GM20000 (cell line): ENCODE data around the gene MGST1.

Experiments used
- DNase-seq: peaks from one replicate; pipeline ENCODE4 v3.0.0; 2012; ENCODE audit warnings: low spot score
- TF ChIP-seq, protein P1 (sequence below): IDR thresholded peaks from 2 replicates; pipeline ENCODE4 v1.5.1; 2012; ENCODE audit warnings: mild to moderate bottlenecking, control low read depth; ENCODE audit errors: extremely low read depth, missing control alignments

The MGST1 gene

DNA sequence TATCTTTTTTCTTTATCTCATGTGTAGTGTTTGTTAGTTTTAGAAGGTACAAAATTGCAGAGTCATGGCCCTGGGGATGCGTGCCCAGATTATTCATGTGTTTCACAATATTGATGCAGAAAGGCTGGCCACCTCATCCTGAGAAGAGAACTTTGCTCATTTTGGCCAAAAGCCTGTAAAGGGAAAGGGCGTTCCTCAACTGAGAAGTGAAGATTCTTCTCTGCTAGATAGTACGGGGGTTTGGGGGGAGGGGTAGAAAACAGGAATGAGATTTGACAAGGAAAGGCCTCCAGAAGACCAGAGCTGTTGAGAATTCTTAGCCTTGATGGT, 1.7 kb downstream of the MGST1 start:
- TF ChIP-seq, protein P1, sequence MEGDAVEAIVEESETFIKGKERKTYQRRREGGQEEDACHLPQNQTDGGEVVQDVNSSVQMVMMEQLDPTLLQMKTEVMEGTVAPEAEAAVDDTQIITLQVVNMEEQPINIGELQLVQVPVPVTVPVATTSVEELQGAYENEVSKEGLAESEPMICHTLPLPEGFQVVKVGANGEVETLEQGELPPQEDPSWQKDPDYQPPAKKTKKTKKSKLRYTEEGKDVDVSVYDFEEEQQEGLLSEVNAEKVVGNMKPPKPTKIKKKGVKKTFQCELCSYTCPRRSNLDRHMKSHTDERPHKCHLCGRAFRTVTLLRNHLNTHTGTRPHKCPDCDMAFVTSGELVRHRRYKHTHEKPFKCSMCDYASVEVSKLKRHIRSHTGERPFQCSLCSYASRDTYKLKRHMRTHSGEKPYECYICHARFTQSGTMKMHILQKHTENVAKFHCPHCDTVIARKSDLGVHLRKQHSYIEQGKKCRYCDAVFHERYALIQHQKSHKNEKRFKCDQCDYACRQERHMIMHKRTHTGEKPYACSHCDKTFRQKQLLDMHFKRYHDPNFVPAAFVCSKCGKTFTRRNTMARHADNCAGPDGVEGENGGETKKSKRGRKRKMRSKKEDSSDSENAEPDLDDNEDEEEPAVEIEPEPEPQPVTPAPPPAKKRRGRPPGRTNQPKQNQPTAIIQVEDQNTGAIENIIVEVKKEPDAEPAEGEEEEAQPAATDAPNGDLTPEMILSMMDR, result no peak
- no peak for DNase-seq

DNA sequence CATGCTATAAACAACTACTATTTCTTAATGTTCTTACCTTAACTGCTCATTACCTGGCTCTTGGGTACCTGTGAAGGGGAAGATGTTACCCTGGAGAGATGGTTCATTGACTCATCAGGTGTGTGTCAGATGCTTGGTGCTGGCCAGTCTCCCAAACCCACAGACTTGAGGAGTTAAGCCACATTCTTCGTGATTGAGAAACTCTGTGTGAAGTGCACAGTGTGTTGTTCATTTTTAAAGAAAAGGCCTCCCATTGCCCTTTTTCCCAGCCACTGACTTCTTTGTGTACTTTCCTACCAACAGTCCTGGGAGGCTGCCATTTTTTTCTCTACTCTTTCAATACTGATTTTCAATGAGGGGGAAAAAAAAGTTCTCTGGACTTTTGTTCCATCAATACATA, 3.2 kb downstream of the MGST1 start:
- DNase-seq, result no peak
- TF ChIP-seq, protein P1, result no peak

DNA sequence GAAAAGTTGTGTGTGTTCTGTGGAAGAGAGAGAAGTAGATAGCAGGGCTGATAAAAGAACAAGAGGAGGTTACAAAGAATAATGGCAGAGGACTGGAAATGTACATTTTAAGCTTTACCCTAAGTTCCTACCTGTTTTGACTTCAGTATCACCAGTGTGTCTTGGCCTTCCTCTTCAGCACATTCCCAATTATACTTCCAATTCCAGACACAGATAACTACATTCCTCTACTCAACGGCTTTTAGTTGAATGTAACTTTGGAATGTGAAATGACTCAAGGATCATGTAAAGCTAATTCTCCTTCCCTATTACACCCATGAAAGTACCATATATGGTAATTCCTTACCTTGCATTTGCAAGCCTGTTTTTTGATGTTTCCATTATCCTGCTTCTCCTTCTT, 5.0 kb downstream of the MGST1 start:
- TF ChIP-seq, protein P1, result no peak
- no peak for DNase-seq

DNA sequence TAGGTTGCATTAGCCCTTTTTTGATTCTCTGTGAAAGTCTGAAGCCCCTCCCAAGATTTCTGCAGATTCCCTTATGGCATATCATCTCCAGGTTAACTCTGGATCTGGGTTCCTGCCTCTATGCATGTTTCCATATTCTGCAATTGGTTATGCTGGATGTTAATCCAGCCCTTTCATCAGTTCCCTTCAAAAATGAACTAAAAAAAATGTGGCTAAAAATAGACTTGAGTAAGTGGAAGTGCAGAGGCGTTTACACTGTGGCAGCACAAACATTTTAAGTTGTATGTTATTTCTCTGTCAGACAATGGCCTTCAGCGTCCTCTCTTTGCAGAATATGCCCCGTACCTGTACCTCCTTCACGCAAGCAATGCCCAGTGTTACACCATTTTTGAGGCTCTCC, 11.4 kb downstream of the MGST1 start:
- DNase-seq, result no peak
- TF ChIP-seq, protein P1, result no peak

DNA sequence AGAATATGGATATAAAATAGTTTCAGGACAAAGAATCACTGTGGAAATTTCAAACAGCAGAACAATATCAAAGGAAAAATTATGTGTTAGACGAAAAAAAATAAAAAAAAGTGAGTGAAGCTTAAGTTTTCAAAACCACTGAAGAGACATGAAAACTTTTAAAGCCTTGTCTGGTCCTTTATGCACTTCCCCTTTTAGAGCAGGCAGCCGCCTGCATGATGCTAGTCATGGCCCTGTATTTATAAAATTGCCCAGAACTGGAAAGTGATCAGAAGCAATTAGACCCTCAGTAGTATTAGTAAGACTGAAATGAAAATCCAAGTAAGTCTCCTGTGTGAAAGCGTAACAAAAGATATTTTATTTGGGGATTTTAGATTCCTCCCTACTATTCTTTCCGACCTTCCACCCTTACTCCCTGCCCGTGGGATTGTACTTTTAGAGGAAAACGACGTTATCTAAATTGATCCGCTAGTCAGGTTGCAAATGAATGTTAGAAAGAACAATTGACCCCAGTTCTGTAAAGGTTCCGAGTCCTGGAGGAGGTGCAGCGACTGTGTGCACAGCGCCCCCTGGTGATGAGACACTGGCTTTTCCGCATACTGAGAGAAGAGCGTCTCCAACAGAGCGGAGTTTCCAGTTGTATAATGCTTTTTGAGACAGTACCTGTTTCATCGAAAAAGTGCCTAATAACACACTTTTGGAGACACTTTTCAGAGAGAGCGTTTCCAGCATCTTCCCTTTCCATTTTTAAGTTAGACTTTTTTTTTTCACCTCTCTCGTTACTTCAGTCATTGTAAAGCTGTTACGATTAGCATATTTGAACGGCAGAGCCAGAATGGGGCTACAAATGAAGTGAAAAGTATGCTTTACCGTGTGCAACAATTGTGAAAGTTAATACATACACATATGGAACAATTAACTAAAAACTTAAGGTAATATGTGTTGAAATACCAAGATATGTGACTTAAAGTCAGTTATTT, 12.4 kb downstream of the MGST1 start:
- TF ChIP-seq, protein P1, result peak; percentile 26
- no peak for DNase-seq

DNA sequence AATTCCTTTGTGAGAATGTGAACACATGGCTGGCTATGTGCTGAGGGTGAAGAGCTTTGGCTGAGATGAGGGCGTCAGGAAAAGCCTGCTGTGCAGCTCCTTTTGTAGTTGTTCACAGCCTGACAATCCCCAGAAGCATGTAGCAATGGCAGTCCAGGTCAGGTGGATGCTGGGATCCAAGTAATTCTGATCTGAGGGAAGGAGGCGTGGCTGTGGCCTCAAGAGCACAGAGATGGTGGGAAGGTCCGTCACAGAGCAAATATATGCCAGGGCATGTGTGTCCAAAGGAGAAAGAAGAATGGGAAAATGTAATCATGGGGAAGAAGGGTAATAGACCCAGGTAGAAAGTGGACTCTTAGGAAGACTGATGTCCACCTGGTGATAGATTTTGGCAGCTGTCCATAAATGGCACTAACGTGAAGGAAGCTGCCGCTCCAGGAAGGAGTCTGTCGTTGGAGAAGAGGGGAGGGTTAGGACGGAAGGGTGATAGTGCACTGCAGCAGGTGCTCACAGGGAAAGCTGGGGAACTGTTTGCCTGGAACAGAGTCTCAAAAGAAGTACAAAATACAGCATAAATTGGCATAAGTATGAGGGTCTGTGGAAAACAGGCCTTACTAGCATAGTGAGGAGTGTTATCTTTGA, 13.8 kb downstream of the MGST1 start:
- TF ChIP-seq, protein P1, result no peak
- DNase-seq, result no peak

DNA sequence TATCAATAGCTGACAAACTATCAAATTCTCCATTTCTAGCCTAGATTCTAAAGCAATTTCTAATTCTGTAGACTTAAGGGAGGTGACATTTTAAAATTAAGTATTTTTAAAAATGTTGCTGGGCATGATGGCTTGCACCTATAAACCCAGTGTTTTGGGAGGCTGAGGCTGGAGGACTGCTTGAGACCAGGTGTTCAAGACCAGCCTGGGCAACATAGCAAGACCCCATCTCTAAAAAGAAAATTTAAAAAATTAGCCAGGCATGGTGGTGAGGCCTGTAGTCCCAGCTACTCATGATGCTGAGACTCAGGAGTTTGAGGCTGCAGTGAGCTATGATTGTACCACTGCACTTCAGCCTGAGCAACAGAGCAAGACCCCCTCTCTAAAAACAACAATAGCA, 15.1 kb downstream of the MGST1 start:
- TF ChIP-seq, protein P1, result no peak

More for the DNA sequence above, 15.1 kb downstream of the MGST1 start:
- DNase-seq, result no peak
